T-helper 2 cell (primary cell): ENCODE measurements around the gene C1QTNF7.

Source experiments
- DNase-seq, 5 experiments: peaks; one replicate each; pipeline versions ENCODE4 v3.0.0 to v3.0.0-alpha.2; 2012 to 2022
- total RNA-seq, 2 donors: gene quantifications; one replicate each; lab custom pipeline; 2026; lab: John Stamatoyannopoulos, UW

C1QTNF7 gene, protein sequence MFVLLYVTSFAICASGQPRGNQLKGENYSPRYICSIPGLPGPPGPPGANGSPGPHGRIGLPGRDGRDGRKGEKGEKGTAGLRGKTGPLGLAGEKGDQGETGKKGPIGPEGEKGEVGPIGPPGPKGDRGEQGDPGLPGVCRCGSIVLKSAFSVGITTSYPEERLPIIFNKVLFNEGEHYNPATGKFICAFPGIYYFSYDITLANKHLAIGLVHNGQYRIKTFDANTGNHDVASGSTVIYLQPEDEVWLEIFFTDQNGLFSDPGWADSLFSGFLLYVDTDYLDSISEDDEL
- 0 to 0.27 reads per million in 2 donors for total RNA-seq

GRCh38 chr4:15427701-15428100 is at the start of gene C1QTNF7:
C1QTNF7 (plus strand) TSS chr4:15428033; CDS start chr4:15435744, 7,711 bp downstream.
- no peak for DNase-seq

- no peak for DNase-seq
Observed at GRCh38 chr4:15378062-15378461, 49.8 kb upstream of the C1QTNF7 start.

DNA sequence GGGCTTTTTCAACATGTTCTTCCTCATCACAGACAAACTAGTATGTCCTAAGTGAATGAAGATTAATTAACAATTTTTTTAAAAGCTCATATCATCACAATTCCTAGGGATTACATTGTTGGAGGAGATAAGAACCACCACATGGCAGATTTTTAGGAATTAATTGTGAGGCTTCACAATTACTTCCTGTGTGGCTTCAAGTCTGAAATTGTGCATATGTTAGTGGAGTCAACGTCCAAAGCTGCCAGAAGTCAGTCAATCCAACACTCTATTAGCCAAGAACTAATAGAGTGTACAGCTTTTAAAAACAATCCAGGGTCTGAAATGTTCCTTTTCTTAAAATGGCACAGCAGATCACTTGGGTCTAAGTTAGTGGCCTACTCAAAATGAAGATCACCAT is 49.3 kb upstream of the C1QTNF7 start:
- no peak for DNase-seq

GRCh38 chr4:15381806-15382338 is 46.0 kb upstream of the C1QTNF7 start:
- DNase-seq, result no peak

GRCh38 chr4:15382669-15383273 is 45.1 kb upstream of the C1QTNF7 start:
- no peak for DNase-seq

DNA sequence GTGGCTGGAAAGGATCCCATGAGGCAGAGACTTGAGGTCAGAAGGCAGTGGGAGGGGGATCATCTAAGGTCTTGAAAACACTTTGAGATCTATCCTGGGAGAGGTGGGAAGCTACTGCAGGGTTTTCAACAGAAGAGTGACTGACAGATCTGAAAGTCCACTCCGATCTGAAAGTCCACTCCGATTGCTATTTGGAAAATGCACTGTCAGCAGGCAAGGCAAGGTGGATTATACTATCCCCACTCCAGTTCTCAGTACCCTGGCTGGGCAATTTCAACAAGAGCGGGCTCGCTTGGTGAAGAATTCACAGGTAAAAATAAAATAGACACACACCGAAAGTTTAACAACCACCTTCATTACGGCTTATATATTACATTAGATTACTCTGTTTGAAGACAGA is 42.3 kb upstream of the C1QTNF7 start:
- DNase-seq, result no peak

DNA sequence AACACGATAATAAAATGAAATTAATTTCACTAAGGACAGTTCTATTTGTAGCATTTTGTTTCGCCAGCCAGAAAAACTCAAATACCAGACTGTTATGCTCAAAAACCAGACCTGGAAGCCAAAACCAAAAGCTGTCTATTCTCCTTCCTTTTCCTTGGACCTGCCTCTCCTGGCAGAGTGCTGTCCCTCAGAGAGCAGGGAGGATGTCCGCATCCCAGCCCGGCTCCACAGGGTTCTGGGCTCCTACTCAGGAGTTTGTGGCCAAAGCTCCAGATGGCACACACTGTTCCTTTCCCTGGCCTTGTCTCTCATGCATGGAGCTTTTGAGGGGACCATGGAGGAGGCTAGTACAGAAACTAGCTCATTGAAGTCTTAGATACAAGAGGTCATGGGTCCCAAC is 41.9 kb upstream of the C1QTNF7 start:
- no peak for DNase-seq

- no peak for DNase-seq
Observed at GRCh38 chr4:15390494-15390893, 37.3 kb upstream of the C1QTNF7 start.

- no peak for DNase-seq
Observed at GRCh38 chr4:15392053-15392805, 35.6 kb upstream of the C1QTNF7 start.

GRCh38 chr4:15395311-15395710 is 32.5 kb upstream of the C1QTNF7 start:
- no peak for DNase-seq

DNA sequence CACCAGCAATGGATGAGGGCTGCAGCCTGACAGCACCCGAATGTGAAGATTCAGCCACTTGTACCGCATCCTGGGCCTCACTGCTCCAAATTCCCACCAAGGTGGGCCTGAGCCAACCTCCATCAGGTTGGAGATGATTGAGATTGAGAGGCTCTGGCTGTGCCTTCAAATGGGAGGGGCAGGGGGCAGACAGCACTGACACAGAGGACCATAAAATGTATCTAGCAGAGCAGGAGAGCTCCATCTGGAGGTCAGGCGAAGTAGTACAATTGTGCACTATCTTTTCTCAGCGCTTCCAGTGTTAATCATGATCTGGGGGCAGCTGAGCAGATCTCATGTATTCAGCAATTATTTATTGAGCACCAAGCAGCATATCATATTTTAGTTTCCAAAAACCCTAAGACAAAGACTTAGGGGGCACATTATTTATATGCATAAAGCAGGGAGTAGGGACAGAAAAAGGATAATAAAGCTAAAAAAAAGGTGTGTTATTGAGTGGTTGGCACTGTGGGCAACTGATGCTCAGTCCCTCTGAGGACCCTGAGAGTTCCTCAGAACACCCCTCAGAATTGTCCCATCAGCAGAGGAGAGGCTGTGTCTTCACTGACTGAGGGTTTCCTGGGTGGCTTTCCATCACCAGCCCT is 31.6 kb upstream of the C1QTNF7 start:
- DNase-seq, result peak in 3 of 5 experiments; percentile 7 to 70 (median 11)

- DNase-seq, result no peak
Observed at GRCh38 chr4:15398001-15398400, 29.8 kb upstream of the C1QTNF7 start.

- no peak for DNase-seq
Observed at GRCh38 chr4:15398732-15399131, 29.1 kb upstream of the C1QTNF7 start.

DNA sequence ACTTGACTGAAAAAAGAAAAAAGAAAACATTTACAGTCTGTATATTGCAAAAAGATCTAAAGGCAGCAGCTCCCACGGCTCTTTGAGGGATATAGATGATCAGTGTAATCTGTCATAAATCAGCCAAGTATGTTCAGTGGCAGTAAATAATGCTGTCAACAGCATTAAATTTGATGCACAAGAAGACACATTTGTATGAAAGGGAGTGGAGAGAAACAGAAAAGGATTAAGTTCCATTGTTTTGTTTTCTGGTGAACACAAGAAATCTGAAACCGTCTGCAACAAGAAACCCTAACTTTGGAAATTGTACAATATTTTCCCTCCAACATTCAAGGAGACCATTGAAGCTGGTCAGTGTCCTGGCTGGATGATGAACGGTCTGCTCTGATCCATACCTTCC is 27.6 kb upstream of the C1QTNF7 start:
- no peak for DNase-seq

GRCh38 chr4:15400981-15401671 is 26.7 kb upstream of the C1QTNF7 start:
- DNase-seq, result peak in 1 of 5 experiments; percentile 77

DNA sequence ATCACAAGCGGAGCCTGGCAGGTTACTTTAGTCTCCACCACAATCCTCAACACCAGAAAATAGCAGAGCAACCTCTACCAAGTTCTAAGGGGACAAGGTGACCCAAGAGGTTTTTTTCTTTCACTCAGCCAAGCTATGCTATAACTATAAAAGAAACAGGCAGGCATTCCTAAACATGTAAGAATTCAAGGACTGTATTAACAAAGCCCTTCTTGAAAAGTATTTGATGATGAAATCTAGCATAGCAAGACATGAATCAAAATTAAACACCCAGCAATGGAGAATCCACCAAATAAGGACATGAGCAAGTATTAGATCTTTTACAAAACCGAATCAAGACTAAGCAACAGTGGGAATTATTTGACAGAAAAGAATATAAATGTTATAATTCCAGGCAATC is 25.7 kb upstream of the C1QTNF7 start:
- DNase-seq, result peak in 1 of 5 experiments; percentile 4

- DNase-seq, result no peak
Observed at GRCh38 chr4:15402974-15403373, 24.9 kb upstream of the C1QTNF7 start.

- DNase-seq, result no peak
Observed at GRCh38 chr4:15405018-15405417, 22.8 kb upstream of the C1QTNF7 start.

DNA sequence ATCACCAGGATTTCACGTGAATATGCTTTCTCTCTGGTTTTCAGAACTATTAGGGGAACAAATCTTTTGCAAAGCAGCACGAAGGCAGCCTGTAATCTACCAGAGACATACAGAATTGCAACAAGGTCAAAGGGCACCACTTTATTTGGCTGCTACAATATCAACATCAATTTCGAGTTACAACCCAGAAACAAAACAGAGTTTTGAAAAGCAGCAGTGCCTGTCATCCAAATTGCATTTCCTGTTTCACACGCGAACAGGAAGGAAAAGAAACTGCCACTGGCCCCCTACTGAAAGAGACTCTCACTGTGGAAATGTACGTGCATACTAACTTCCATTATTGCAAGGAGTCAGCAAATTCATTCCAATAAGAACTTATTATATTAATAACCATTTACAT is 17.1 kb upstream of the C1QTNF7 start:
- peak in 1 of 5 experiments; percentile 76 for DNase-seq

DNA sequence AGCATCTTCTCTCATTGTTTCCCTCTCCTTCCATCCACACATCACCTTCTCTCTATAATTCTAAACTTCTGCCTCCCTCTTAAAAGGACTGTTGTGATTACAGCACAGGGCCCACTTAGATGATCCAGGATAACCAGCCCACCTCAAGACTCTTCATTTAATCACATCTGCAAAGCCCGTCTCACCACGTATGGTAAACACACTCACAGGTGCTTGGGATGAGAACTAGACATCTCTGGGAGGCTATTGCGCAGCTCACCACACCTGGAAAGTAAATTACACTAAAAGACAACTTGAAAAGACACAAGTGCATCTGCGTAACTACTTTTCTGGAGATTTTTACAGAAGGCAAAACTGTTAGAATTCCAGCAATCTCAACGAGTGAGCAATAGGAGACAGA is 15.4 kb upstream of the C1QTNF7 start:
- DNase-seq, result no peak

DNA sequence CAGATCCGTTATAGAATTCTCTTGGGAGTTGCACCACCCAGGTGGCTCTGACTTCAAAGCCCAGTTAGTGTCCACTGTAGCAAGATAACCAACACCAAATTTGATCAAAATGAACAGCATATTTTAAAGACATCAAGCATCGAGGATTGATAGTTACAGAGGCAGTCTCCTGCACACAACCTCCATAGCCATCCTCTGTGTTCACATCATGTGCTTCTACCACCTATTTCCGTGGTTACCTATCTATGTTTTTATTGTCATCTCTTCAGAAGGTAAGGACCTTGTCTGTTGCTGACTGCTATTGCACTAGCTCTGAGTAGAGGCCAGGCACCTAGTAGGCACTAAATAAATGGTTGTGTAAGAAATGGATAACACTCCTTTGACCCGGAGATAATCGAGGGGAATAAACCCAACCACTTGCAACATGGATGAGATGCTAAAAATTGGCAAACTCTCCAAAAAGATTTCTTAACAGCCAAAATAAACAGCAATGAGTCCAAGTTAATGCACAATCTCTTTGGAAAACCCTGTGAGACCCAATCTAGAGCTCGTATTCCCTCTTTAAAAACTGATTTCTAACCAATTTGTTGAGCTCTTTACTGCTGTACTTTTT is 14.7 kb upstream of the C1QTNF7 start:
- no peak for DNase-seq

- DNase-seq, result no peak
Observed at GRCh38 chr4:15413623-15414019, 14.2 kb upstream of the C1QTNF7 start.
